Body of pancreas (tissue), 4 donors: Measurements from ENCODE around the gene GNL3.

Source experiments
- POLR2A ChIP-seq, 3 donors: fragments of 450-650 bp; IDR thresholded peaks; one replicate each; pipeline ENCODE4 v1.6.1; 2016; ENCODE audit warnings: antibody characterized with exemption in 3 of 3, mild to moderate bottlenecking in 2 of 3
- TF ChIP-seq, protein P1 (sequence below), 7 experiments: fragments of 450-650 bp in 4 of 7; fragments of 200-600 bp in 3 of 7; sonication (generic) in 3 of 7; IDR thresholded peaks; one replicate each; pipeline ENCODE4 v1.5.1; 2016 to 2019; ENCODE audit warnings: antibody characterized with exemption in 7 of 7

DNA sequence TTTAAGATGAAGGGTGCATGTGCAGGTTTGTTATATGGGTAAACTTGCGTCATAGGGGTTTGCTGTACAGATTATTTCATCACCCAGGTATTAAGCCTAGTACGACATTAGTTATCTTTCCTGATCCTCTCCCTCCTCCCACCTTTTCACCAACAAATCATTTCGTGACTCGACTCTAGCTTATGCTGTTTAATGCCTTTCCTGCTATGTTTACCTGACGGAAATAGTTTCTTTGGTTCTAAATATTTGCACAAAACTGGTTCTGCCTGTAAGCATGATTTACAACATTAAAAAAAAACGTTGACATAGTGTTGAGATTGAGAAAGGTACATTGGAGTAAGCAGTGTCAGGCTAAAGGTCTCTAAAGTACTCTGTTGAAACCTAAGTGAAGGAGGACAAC lies 2.4 kb downstream of the GNL3 start:
- TF ChIP-seq, protein P1, sequence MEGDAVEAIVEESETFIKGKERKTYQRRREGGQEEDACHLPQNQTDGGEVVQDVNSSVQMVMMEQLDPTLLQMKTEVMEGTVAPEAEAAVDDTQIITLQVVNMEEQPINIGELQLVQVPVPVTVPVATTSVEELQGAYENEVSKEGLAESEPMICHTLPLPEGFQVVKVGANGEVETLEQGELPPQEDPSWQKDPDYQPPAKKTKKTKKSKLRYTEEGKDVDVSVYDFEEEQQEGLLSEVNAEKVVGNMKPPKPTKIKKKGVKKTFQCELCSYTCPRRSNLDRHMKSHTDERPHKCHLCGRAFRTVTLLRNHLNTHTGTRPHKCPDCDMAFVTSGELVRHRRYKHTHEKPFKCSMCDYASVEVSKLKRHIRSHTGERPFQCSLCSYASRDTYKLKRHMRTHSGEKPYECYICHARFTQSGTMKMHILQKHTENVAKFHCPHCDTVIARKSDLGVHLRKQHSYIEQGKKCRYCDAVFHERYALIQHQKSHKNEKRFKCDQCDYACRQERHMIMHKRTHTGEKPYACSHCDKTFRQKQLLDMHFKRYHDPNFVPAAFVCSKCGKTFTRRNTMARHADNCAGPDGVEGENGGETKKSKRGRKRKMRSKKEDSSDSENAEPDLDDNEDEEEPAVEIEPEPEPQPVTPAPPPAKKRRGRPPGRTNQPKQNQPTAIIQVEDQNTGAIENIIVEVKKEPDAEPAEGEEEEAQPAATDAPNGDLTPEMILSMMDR (IDR thresholded peaks at IDR 0.05), result no peak
- TF ChIP-seq POLR2A (IDR thresholded peaks at IDR 0.05), result no peak
